ENCODE results near the gene PON3.
"Not testable (repeated sequence)": the region's sequence is repeated elsewhere in the genome, so short reads cannot be mapped to it uniquely, and the experiment has no call there.

PON3 gene

DNA sequence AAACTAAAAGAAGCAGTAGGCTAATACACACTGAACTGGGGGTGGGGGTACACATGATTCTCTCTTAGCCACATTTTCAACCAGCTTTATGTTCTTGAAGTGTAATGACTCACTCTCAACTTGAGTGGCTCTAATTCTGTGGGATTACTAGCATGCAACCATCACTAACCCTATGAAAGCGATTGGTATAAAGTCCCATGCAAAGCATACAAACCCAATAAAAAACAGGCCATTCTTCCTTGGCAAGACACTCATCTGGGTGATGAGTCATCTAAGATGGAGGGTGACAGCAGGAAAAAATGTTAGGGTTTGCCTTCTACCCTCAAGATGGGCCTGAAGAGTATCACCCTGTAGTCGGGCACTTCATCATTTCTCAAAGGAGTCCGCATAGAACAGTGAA lies 14.9 kb upstream of the PON3 start:
- no peak for DNase-seq

DNA sequence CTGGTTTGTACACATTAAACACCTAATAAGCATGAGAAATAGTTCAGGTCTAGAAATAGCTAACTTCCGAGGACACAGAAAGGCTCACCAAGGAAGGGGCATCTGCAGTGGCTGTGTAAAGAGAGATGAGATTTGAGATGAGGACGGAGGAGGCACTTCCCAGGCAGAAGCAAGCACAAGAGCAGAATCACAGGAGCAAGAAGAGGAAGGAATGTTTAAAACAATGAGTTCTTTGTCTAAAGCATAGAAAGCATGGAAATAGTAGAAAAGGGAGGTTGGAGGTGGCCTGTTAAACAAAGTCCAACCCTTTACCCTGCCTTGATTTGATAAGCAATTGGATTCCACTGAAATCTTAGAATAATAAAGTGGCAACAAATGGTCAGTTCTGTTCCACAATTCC lies 11.6 kb upstream of the PON3 start:
- no peak for DNase-seq

DNA sequence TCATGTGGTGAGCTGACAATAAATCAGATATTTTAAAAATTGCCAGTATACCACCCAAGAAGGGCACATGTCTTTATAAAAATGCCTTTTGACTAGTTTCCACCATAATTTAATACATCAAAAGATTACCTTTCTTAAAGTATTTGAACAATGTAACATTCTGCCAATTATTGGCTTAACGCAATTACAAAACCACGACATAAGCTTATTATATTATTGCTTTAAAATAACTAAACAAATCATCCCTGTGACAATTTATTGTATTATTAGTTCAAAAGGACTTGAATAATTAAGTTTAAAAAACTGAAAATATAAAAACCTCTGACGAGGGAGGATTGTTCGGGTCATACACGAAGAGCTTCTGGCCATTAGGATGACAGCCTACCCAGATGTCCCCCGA lies 9.6 kb upstream of the PON3 start:
- no peak for DNase-seq

DNA sequence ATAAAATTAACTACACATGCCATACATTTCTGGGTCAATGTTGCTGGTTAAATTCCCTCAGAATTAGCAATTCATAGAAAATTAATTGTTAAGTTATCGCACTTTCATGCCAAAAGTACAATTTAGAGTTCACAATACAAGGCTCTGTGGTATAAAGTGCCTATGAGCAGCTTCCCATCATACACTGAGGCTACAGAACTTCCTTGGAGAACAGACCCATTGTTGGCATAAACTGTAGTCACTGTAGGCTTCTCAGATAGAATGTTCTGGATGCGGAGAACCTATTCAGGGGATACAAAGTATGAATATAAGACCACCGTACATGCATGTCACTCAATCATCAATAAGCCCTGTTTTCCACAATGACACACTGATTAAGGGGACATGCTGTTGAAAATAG lies 9.0 kb upstream of the PON3 start:
- DNase-seq: no peak

DNA sequence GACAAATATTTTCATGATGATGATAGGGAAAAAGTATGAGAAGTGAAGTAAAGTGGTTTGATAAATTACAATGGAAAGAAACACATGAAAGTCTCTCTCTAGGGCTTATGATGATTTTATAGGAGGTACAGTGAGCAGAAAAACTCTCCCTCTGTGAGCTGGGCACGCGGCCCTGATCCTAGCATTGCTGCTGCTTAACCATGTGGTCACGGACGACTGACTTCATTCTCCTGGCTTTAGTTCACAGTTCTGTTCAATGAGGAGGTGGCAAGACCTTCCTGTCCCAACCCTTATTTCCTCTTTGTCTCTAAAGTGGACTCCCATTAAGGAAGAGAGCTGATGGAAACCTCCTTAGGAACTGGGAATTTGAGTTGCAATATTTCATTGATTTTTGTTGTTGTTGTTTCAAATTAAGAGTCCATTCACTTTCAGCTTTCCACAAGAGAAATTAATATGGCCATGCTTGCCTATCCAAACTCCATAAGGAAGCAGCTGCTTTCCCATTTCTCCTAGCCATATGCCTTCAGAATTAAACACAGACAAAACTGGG lies 8.2 kb upstream of the PON3 start:
- no peak for DNase-seq

DNA sequence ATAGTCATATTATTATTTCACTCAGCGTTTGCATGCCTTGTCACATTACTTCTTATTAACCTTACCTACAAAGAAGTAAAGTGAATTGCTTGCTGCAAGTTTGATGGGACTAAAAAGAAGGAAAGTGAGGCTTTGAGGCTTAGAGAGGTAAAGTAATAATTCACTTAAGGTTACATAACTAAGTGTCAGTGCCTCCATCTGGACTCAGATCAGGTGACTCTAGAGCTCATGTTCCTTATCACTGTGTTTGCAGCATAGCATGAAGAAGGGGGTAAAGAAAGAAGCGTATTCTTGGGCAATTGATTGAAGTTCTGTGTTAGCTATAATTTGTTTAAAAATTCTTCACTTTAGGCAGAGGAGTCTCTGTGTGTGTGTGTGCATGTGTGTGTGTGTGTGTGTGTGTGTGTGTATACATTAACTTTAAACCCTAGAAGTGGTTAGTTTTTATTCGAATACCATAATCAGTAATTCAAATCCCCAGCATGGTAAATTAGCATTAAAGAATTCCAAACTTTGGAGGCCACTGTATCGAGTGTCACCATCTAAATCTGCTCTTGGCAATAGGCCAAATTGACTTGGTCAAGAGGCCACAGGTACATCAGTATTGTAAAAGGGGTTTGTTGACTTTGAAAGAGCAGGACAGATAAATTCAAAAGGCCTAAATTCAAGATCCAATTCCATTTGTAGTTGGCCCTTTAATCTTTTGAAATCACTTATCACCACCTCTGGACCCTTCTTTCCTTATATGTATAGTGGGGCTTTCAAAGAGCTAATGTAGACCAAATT lies 2.2 kb upstream of the PON3 start:
- no peak for DNase-seq

DNA sequence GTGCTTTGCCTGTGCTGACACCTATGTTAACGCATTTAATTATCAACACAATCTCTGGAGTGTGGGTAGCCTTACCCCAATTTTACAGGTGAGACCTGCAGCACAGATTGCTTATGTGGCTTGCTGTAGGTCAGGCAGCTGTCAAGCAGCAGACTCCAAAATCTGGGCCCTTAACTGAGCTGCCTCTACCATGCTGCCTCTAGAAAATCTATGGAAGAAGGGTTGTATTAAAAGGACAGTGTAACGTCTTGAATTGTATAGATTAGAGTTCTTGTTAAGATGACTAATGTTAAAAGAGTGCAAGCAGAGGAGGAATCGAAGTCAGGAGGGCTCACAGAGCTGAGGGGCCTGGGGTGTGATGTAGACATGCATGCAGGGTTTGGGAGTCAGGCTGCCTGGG lies 1.2 kb upstream of the PON3 start:
- DNase-seq: no peak

DNA sequence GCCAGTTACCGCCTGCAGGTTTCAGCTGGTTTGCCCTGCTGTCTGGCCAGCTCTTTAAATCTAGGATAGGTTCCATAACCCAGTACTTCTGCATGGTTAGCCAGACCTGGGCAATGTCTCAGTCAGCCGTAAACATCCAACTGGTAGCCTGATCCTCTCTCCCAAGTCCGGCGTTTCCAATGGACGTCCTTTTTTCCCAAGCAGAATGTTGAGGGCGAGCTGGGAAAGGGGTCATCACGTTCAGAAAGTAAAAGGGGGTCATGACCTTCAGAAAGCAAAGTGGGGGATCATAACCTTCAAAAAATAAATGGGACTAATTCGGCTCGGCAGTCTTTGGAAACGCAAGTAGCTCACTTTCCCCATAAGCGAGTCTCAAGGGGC lies 430 bp downstream of the PON3 start:
- DNase-seq: no peak

DNA sequence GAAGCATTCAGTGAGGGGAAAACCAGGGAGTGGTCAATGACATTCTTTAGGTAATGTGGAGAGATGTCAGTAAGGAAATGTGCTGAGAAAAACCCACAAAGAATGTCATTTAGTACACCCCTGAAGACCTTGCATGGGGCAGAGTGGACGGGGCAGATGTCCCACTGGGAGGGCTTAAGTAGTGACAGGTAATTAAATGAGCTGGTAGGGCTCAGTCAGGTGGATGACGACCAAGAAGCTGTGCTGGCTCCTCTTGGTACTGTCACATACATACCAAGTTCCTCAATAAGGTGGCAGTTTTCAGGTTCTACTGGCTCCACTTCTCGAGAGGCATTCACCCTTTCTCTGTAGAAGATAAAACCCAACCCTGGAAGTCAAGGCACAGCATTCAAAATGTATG lies 1.8 kb downstream of the PON3 start:
- DNase-seq: no peak

DNA sequence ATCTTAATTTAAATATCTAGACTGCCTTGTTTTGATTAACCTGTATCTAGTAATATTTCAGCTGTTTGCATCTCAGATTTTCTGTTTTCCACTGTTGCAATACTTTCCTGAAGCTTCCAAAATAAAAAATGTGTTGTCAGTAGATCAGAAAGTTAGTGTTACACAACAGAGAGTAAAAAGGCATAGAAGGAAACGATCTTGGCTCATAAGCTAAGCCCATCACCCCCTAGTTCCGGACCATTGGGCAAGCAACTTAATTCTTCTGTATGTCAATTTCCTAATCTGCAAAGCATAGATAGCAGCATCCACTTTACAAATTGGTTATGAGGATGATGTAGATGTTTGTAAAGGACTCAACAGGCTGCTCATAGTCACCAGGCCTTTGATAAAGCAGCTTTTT lies 4.4 kb downstream of the PON3 start:
- DNase-seq: no peak

DNA sequence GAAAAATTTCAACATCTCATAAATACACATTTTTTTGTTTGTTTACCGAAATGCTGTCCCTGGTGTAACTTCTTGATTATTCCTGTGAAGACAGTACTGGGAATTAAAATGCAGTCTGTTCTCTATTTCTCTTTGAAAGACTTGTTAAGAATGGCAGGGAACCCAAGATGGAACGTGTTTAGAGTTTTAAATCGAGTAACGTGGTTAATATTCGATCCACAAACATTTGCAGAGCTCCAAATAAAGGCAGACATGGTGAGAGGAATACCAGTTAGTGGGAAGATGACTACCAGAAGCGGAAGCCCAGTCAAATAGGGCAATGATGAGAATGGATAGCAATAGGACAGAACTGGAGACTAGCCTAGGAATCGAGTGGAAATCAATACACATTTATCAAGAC lies 6.7 kb downstream of the PON3 start:
- DNase-seq: no peak

DNA sequence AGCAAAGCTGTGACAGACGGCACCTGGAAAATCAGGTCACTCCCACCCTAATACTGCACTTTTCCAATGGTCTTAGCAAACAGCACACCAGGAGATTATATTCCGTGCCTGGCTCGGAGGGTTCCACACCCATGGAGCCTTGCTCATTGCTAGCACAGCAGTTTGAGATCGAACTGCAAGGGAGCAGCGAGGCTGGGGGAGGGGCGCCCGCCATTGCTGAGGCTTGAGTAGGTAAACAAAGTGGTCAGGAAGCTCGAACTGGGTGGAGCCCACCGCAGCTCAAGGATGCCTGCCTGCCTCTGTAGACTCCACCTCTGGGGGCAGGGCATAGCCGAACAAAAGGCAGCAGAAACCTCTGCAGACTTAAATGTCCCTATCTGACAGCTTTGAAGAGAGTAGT lies 16.7 kb downstream of the PON3 start:
- not testable (repeated sequence) for DNase-seq

DNA sequence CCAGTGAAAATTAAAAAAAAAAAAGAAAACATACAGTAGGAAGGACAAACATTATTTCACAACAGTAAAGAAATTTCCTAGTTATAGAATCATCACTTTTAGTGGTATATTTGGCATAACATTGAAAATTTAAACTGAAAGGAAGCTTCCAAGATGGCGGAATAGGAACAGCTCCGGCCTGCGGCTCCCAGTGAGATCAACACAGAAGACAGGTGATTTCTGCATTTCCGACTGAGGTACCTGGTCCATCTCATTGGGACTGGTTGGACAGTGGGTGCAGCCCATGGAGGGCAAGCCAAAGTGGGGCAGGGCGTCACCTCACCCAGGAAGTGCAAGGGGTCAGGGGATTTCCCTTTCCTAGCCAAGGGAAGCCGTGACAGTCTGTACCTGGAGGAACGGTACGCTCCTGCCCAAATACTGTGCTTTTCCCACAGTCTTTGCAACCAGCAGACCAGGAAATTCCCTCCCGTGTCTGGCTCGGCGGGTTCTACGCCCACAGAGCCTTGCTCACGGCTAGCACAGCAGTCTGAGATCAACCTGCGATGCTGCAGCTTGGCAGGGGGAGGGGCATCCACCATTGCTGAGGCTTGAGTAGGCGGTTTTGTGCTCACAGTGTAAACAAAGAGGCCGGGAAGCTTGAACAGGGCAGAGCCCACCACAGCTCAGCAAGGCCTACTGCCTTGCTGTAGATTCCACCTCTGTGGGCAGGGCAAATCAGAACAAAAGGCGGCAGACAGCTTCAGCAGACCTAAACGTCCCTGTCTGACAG lies 19.4 kb downstream of the PON3 start:
- DNase-seq: no peak

DNA sequence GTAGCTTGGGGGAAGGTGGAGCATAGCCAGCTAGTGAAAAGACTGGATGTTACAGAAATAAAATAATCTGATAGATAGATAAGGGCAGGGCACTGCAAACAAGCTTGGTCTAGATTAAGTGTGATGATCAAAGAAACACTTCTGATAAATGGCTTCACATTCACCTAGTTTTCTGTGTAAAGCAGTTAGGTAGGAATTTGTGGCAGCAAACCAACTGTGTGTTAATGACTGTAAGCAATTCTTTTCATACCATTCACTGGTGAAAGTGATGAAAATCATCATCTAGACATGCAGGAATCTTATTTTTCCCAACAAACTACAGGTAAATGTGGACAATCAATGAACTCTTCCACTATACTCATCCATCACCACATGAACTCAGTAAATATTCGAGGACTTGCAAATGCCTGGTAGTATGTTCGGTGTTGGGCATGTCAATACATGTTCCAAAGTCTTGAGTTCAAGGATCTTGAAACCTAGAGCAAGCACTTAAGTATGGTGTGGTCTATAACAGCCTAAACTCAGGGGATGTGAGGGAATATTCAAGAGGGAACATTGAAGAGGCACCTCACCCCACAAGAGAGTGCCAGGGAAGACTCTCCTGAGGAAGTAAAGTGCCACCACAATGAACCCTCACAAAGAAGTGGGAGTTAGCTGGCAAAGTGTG lies 20.5 kb downstream of the PON3 start:
- no peak for DNase-seq

DNA sequence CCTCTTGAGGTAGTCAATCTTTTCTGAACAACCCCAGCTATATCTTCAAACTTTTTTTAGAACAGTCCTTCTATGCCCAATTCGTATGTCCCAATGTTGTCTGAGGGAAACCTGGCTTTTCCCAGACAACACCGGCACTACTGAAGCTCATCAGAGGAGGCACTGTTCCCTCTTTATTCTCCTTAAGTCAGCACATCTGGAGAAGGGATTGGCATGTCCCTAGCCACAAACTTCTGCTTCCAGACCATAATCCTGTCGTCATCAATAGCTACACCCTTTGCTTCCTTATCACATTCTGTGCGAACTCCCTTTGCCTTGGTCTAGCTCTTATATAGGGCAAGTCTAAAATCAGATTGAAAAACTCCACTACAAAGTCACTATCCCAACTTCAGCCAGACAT lies 22.9 kb downstream of the PON3 start:
- DNase-seq: no peak

DNA sequence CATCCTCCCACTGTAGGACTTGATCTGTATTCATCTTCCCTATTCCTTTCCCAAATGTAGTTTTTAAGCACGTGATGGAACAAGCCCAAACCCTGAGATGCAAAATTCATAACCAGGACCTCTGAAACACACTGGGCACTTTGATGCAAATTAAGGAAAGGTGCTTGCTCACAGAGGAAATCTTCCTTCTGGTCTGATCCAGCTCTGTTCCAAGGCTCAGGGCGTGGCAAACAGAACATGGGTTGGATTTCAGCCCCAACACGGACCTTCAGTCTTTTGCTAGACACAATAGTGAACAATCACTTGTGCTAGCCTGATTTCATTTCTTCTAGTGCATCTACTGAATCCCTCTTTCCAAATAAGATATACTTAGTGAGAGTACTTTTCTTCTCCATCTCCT lies 27.9 kb downstream of the PON3 start:
- no peak for DNase-seq

DNA sequence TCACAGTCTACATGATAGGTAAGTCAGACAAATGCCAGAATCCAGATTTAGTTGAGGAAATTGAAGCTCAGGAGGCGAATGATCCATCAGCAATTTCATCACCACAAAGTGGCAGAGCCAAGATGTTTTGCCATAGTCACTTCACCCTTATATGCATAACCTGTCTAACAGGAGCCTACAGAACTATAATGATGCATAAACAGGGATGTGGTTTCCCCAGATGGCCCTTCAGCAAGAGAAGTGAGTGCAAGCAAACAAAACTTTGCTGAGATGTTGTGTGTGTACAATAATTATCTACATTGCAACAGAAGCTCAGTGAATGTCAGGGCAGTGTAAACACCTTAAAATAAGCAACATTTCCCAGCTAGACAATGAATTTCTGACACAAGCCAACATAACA lies 28.6 kb downstream of the PON3 start:
- no peak for DNase-seq

DNA sequence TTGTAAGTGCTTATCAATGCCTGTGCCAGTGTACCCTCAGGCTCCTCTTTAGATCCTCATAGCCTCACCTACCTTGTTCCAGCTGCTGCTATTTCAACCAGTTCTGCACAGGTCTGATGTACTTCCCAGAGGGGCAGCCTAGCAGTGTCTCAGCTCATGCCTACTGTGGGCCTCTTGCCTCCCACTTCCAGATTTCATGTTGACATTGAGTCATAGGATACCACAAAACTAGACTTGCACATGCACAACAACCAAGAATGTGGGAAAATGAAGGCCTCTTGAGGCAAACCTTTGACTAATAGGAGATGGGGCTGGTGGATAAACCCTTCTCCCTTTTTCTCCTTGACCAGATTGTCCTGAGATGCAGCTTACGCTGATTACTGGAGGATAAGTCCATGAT lies 31.0 kb downstream of the PON3 start:
- no peak for DNase-seq

DNA sequence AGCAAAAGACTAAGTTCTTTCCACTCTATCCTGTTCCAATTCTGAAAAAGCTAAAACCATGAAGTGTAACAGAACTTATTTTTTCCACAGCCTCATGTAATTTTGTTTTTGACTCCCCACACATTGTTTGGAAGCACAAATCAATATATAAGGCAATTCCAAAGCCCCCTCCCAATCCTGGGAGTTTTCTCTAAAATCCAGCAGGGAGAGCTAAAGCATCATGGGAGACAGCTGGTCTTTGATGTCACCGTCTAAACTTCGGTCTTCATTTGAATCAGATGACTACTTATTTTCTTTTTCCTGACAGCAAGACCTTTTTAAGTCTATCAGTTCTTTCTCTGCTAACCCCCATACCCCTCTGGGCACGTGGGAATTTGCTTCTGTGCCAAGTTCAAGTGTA lies 38.6 kb downstream of the PON3 start:
- no peak for DNase-seq

DNA sequence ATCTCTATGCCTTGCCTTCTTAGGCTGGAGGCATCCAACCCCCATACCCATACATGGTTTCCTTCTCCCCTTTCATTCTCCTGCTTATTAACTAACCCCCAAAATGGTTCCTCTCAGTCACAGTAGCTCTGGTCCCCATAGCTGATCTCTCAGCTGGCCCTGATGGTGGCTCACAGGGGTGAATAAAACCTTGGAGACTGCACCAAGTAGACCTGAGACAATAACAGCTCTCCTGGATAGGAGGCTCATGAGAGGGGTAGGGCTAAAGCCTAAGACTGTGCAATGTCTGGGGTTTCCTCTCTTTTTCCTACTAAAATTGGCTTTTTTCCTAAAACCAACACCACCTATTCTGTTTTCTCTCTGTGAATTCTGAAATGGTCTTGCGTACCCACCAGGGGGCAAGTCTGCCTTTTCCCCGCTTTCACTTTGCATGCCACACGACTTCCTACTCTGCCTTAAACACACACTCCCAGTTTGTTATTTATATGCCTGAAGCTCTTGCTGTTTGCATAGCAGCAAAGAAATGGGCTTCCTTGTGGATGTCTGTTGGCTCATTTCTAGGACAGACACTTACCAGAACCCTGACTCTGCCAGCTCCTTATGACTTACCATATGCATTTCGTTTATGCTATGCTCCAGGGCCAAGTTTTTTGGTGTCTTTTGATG lies 53.4 kb downstream of the PON3 start:
- no peak for DNase-seq

DNA sequence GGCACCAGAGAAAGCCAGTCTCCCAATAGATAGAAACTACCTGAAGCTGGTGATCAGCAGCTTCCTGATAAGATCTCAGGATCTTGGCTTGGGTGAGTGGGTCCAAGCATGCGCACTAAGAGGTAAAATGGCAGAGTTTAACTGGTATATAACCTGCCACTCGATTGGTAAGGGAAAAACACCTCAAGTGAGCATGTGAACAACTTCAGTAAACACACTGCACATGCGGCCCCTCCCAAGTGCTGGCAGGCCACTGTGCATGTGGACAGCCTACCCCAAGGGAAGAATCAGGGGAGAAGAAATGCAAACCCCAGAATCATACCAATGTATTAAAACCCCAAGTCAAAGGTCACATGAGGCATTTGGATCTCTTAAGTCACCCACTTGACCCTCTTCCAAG lies 54.1 kb downstream of the PON3 start:
- no peak for DNase-seq

DNA sequence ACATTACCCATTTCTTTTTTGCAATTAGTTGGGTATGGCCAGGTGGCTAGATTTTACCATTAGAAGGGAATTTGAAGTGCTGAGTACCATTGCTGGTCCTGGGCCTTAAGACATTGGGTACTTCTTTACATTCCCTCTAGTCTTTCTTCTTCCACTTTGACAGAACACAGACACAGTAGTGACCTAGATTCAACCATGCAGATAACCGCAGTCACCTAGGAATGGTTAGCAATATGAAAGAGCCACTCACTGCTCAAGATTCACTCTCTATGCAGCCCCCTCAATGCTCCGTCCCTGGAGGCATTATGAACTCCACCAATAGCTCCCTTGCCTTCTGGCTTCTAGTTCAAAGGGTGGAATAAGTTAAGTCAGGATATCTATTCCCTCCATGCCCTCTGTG lies 55.7 kb downstream of the PON3 start:
- no peak for DNase-seq

DNA sequence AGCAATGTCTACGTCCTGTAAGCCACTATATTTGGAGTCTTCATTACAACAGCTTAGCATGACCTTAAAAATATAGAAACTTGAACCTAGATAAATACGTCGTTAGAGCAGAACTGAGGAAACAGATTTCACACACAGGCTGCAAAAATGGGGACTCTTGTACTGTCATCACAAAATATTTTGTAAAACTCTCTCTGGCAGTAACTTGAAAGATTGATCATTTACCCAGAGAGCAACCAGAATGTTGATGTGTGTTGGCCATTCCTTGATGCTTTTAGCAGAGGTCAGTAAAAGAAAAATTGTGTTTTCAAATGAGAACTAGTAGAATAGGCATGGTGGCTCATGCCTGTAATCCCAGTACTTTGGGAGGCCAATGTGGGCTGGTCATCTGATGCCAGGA lies 57.3 kb downstream of the PON3 start:
- DNase-seq: no peak
